HL-60/S4 treated with phorbol 12-myristate 13-acetate at 8.2 ng/mL for 4 days and 3 days (cell line): ENCODE data around the gene PRSS2.

ENCODE experiments used
- in situ Hi-C: fragments of 300-500 bp; cut with MboI; formaldehyde crosslinking; loops from 2 replicates; pipeline ENCODE4 v1.15.0; 2022; ENCODE audit warnings: low sequenced_read_pairs

Gene PRSS2

DNA sequence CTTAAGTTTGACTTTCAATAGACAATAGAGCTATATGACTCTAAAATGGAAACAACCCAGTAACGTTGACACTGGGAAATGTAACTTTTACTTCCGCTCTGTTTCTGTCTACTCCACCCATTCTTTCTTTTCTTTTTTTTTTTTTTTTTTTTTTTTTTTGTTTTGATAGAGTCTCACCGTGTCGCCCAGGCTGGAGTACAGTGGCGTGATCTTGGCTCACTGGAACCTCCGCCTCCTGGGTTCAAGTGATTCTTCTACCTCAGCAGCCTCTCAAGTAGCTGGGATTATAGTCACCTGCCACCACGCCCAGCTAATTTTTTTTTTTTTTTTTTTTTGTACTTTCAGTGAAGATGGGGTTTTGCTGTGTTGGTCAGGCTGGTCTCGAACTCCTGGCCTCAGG, 13.9 kb downstream of the PRSS2 start:
- in situ Hi-C loops, result loop anchor here (25.0 kb wide), 2 partner anchors 147 to 247 kb away; no protein-coding TSS in a partner anchor

DNA sequence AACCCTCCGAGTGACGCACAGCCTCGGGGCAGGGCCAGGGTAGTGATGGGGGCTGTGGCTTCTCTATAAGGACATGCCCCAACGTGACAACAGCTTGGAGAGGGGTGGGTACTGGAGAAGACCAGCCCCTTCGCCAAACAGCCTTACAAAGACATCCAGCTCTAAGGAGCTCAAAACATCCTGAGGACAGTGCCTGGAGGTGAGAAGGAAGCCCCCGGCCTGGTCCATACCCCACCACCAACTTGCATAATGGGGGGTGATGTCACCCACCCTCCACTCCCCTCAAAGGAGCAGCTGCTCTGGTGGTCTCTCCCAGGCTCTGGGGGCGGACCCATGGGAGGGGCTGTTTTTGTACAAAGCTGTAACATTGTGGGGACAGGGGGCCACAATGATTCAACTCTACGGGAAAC, 15.1 kb downstream of the PRSS2 start:
- in situ Hi-C loops, result loop anchor here (25.0 kb wide), 2 partner anchors 149 to 249 kb away; no protein-coding TSS in a partner anchor

DNA sequence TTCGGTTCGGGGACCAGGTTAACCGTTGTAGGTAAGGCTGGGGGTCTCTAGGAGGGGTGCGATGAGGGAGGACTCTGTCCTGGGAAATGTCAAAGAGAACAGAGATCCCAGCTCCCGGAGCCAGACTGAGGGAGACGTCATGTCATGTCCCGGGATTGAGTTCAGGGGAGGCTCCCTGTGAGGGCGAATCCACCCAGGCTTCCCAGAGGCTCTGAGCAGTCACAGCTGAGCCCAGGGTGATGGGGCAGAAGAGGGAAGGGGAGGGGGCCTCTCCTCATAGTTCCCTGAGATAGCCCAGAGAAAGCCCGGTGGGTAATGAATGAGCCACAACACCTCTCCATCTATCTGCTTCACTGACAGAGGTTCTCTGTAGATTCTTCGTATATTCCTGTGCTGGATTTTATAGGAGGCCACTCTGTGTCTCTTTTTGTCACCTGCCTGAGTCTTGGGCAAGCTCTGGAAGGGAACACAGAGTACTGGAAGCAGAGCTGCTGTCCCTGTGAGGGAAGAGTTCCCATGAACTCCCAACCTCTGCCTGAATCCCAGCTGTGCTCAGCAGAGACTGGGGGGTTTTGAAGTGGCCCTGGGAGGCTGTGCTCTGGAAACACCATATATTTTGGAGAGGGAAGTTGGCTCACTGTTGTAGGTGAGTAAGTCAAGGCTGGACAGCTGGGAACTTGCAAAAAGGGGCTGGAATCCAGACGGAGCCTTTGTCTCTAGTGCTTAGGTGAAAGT, 16.4 kb downstream of the PRSS2 start:
- in situ Hi-C loops, result loop anchor here (25.0 kb wide), 2 partner anchors 150 to 250 kb away; no protein-coding TSS in a partner anchor

DNA sequence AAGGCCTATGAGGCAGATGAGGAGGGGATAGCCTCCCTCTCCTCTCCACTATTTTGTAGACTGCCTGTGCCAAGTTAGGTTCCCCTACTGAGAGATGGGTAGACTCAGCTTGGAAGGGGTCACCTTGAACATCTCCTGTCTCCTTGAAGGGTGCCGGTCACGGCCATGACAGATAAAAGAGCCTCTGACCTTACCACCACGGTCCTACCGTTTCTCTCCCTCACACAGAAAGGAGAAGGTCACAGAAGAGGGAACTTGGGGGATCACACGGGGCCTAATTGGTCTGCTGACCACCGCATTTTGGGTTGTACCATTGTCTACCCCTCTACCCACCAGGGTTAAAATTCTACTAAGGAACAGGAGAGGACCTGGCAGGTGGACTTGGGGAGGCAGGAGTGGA, 17.0 kb downstream of the PRSS2 start:
- in situ Hi-C loops, result loop anchor here (25.0 kb wide), 2 partner anchors 150 to 250 kb away; no protein-coding TSS in a partner anchor

DNA sequence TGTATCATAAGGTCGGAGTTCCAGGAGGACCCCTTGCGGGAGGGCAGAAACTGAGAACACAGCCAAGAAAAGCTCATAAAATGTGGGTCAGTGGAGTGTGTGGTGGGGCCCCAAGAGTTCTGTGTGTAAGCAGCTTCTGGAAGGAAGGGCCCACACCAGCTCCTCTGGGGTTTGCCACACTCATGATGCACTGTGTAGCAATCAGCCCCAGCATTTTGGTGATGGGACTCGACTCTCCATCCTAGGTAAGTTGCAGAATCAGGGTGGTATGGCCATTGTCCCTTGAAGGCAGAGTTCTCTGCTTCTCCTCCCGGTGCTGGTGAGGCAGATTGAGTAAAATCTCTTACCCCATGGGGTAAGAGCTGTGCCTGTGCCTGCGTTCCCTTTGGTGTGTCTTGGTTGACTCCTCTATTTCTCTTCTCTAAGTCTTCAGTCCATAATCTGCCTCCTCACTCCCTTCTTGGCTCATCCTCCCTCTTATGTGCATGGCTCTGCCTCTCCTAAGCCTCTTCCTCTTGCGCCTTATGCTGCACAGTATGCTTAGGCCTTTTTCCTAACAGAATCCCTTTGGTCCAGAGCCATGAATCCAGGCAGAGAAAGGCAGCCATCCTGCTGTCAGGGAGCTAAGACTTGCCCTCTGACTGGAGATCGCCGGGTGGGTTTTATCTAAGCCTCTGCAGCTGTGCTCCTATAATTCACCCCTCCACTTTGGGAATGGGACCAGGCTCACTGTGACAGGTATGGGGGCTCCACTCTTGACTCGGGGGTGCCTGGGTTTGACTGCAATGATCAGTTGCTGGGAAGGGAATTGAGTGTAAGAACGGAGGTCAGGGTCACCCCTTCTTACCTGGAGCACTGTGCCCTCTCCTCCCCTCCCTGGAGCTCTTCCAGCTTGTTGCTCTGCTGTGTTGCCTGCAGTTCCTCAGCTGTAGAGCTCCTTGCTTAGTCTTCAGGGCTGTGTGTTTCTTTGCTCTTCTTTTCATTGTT, 17.8 kb downstream of the PRSS2 start:
- in situ Hi-C loops, result loop anchor here (25.0 kb wide), 2 partner anchors 151 to 251 kb away; no protein-coding TSS in a partner anchor

DNA sequence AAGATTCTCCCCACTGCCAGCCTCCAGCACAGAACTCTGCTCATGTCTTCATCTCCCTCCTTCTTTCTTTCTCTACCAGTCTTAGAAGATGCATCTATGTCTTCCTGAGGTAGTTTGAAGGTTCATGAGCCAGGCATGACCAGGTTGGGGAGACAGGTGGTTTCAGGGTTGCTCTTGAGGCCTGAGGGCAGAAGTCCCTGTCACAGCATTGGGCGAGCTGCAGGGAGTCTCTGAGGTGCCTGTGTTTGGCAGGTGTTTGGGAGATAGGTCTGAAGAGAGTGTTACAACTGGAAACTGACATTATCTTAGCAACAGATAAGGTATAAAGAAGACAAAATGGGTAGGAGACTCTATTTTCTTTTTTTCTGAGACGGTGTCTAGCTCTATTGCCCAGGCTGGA, 18.7 kb downstream of the PRSS2 start:
- in situ Hi-C loops, result loop anchor here (25.0 kb wide), 2 partner anchors 152 to 252 kb away; no protein-coding TSS in a partner anchor

DNA sequence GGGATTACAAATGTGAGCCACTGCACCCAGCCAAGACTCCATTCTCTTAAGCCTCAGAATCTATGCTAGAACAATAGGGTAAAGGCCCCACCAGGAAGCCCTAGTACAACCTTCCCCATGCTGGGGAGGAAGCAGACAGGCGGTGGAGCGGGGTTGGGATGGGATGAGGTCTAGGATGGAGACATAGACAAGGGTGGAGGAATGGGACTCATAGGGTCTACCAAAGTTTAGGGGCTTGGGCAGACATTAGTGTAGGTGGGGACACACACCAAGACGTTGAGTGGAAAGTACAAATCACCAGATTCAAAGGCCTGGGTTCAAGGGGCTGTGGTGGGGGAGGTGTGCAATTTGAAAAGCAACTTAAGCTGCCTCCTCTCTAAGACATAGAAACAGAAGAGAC, 19.3 kb downstream of the PRSS2 start:
- in situ Hi-C loops, result loop anchor here (25.0 kb wide), 2 partner anchors 153 to 253 kb away; no protein-coding TSS in a partner anchor

DNA sequence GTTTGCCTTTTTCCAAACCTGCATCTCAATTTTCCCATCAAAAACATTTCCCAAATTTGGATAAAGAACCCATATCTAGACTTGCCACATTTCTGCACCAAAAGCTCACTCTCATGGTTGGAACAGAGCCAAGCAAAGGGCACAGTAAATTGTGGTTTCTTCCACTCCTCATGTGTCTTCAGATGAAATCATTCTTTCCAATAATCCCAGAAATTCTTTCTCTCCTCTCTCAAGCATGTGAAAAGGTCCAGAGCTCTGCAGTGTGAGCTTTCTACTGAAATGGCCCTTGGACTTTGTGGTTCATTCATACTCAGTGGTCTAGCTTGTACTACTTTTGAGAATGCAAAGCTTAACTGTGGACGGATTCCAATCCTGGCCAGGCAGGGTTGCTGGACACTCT, 19.8 kb downstream of the PRSS2 start:
- in situ Hi-C loops, result loop anchor here (25.0 kb wide), 2 partner anchors 153 to 253 kb away; no protein-coding TSS in a partner anchor

DNA sequence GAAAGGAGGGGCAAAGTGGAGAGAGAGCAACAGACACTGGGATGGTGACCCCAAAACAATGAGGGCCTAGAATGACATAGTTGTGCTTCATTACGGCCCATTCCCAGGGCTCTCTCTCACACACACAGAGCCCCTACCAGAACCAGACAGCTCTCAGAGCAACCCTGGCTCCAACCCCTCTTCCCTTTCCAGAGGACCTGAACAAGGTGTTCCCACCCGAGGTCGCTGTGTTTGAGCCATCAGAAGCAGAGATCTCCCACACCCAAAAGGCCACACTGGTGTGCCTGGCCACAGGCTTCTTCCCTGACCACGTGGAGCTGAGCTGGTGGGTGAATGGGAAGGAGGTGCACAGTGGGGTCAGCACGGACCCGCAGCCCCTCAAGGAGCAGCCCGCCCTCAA, 20.7 kb downstream of the PRSS2 start:
- in situ Hi-C loops, result loop anchor here (25.0 kb wide), 2 partner anchors 154 to 254 kb away; no protein-coding TSS in a partner anchor

DNA sequence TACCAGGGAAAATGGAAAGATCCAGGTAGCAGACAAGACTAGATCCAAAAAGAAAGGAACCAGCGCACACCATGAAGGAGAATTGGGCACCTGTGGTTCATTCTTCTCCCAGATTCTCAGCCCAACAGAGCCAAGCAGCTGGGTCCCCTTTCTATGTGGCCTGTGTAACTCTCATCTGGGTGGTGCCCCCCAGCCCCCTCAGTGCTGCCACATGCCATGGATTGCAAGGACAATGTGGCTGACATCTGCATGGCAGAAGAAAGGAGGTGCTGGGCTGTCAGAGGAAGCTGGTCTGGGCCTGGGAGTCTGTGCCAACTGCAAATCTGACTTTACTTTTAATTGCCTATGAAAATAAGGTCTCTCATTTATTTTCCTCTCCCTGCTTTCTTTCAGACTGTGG, 21.4 kb downstream of the PRSS2 start:
- in situ Hi-C loops, result loop anchor here (25.0 kb wide), 2 partner anchors 155 to 255 kb away; no protein-coding TSS in a partner anchor

DNA sequence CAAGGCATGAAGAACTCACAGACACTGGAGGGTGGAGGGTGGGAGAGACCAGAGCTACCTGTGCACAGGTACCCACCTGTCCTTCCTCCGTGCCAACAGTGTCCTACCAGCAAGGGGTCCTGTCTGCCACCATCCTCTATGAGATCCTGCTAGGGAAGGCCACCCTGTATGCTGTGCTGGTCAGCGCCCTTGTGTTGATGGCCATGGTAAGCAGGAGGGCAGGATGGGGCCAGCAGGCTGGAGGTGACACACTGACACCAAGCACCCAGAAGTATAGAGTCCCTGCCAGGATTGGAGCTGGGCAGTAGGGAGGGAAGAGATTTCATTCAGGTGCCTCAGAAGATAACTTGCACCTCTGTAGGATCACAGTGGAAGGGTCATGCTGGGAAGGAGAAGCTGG, 21.8 kb downstream of the PRSS2 start:
- in situ Hi-C loops, result loop anchor here (25.0 kb wide), 2 partner anchors 155 to 255 kb away; no protein-coding TSS in a partner anchor

DNA sequence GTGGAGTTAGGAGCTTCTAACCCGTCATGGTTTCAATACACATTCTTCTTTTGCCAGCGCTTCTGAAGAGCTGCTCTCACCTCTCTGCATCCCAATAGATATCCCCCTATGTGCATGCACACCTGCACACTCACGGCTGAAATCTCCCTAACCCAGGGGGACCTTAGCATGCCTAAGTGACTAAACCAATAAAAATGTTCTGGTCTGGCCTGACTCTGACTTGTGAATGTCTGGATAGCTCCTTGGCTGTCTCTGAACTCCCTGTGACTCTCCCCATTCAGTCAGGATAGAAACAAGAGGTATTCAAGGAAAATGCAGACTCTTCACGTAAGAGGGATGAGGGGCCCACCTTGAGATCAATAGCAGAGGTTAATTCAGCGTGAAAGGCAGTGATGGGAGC, 22.4 kb downstream of the PRSS2 start:
- in situ Hi-C loops, result loop anchor here (25.0 kb wide), 2 partner anchors 156 to 256 kb away; no protein-coding TSS in a partner anchor

DNA sequence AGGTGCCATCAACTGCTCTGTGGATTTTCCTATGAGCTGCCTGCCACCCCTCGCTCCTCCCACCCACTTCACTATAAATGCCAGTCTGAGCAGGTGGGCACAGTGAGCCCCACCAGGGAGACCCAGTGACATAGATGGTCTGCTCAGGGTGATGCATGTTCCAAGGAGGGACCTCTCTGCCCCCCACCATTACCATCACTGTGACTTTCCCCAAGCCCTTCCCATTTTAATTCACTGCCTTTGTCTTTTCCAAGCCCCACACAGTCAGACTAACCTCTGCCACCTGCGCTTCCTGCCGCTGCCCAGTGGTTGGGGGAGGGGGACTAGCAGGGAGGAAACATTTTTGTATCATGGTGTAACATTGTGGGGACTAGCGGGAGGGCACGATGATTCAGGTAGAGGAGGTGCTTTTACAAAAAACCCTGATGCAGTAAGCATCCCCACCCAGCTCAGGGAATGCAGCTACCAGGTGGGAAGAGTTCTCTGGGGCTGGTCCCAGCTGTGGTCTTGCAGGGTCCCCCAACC, 24.6 kb downstream of the PRSS2 start:
- in situ Hi-C loops, result loop anchor here (25.0 kb wide), 2 partner anchors 158 to 258 kb away; no protein-coding TSS in a partner anchor

DNA sequence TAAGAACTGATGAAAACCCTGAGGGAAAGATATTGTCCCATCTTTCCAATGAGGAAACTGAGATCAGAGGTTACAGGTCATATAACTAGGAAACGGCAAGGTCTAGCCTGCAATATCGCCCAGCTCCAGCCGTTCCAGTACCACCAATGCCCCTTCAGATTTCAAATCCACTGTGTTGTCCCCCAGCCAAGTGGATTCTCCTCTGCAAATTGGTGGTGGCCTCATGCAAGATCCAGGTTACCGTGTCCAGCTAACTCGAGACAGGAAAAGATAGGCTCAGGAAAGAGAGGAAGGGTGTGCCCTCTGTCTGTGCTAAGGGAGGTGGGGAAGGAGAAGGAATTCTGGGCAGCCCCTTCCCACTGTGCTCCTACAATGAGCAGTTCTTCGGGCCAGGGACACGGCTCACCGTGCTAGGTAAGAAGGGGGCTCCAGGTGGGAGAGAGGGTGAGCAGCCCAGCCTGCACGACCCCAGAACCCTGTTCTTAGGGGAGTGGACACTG, 25.3 kb downstream of the PRSS2 start:
- in situ Hi-C loops, result loop anchor here (25.0 kb wide), 2 partner anchors 159 to 259 kb away; no protein-coding TSS in a partner anchor

DNA sequence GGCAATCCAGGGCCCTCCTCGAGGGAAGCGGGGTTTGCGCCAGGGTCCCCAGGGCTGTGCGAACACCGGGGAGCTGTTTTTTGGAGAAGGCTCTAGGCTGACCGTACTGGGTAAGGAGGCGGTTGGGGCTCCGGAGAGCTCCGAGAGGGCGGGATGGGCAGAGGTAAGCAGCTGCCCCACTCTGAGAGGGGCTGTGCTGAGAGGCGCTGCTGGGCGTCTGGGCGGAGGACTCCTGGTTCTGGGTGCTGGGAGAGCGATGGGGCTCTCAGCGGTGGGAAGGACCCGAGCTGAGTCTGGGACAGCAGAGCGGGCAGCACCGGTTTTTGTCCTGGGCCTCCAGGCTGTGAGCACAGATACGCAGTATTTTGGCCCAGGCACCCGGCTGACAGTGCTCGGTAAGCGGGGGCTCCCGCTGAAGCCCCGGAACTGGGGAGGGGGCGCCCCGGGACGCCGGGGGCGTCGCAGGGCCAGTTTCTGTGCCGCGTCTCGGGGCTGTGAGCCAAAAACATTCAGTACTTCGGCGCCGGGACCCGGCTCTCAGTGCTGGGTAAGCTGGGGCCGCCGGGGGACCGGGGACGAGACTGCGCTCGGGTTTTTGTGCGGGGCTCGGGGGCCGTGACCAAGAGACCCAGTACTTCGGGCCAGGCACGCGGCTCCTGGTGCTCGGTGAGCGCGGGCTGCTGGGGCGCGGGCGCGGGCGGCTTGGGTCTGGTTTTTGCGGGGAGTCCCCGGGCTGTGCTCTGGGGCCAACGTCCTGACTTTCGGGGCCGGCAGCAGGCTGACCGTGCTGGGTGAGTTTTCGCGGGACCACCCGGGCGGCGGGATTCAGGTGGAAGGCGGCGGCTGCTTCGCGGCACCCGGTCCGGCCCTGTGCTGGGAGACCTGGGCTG, 26.0 kb downstream of the PRSS2 start:
- in situ Hi-C loops, result loop anchor here (25.0 kb wide), 2 partner anchors 159 to 259 kb away; no protein-coding TSS in a partner anchor

DNA sequence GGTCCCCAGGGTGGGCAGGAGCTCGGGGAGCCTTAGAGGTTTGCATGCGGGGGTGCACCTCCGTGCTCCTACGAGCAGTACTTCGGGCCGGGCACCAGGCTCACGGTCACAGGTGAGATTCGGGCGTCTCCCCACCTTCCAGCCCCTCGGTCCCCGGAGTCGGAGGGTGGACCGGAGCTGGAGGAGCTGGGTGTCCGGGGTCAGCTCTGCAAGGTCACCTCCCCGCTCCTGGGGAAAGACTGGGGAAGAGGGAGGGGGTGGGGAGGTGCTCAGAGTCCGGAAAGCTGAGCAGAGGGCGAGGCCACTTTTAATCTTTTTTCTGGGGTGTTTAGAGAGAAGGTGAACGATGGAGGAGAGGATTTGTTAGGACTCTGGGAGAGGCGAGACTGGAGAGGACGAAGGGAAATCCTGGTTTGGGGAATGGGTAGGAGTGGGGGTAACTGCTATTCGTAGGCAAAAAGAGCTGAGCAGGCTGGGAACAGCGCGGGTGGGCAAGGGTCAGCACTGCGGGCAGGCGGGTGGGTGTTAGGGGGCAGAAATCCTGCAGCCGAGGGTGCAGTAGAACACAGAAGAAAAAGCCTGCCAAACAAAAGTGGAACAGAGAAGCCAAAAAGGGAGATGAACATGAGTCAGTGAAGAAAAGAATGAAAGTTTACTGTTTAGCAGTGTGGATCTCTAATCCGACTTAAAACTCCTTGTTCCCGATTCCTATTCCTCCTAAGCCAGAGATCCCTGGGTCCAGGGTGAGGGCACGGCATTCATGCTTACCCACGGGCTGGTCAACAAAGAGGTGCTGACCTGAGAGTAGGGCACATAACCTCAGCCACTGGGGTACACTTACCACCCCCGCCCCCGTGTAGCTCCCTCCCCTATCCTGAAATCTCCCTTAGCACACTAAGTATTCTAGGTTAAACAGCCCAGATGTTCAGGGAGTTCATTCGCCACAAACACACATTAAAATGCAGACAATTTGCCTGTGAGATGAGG, 26.9 kb downstream of the PRSS2 start:
- in situ Hi-C loops, result loop anchor here (25.0 kb wide), 2 partner anchors 160 to 260 kb away; no protein-coding TSS in a partner anchor

DNA sequence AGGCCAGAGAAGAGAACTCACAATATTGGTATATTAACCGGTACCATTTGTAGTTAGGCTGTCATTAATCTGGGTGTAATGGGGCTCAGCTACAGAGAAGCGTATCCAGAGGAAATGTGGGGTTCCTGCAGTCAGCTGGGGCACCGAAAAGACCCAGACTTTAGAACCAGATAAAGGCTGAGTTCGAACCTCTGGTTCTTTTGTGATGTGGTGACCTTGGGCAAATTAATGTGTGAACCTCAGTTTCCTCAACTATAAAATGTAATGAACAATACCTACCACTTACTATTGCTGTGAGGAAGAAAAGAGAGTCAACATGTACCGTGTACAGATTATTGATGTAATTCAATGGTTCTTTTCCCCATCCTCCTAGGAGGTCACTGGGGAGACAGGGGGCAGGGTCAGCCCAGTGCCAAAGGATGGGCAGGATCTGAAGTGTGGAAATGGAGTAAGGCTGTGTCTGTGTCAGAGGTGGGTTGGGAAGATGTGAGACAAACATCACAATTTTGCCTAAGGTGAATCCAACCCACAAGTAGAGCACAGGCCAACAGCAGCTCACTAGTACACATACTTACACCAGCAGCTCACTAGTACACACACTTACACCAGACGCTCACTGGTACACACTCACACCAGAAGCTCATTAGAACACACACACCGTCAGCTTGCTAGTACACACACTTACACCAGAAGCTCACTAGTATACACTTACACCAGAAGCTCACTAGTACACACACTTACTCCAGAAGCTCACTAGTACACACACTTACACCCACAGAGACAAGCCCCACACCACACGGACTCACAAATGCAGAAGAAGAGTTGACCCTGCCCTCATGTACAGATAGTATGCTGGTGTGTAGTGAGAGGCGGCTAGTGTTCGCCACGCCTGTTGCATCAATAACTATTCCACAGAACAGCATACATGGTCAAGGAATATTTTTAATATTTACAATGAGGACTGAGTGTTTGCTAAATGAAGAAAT, 28.0 kb downstream of the PRSS2 start:
- in situ Hi-C loops, result loop anchor here (25.0 kb wide), 2 partner anchors 161 to 261 kb away; no protein-coding TSS in a partner anchor
